ENCODE data around the gene TMEM237. TPM values are rescaled to one million over a fixed set of nuclear protein-coding genes. Genes with fewer than 3 reads are reported as not detected.

The TMEM237 gene
- total RNA-seq, 3 donors from 2014 or later (not counting 1 experiment from before 2014, with no cell fraction given): 2.8 to 3.9 (median 3.4) TPM

GRCh38 chr2:201631041-201631440 is 12.3 kb downstream of the TMEM237 start:
- Histone ChIP-seq H3K36me3 (ENCODE audit: control insufficient read depth, insufficient read depth, low read length) (peaks cover 4% of the 10 kb centered on the region), H3K27me3 (ENCODE audit: control insufficient read depth, insufficient read depth, low read length) (no peaks in the 10 kb centered on the region), H3K9me3 (ENCODE audit: control insufficient read depth, insufficient read depth, low read length) (no peaks in the 10 kb centered on the region), H3K4me1 (ENCODE audit: control insufficient read depth, insufficient read depth, low read length) (no peaks in the 10 kb centered on the region), H3K27ac (ENCODE audit: low read length) (no peak overlapping the region), H3K4me3 (ENCODE audit: low read length) (no peak overlapping the region)
- Mint-ChIP-seq H3K9me3 (no peaks in the 10 kb centered on the region), H3K27me3 (ENCODE audit: low read depth in 2 of 2) (no peaks in the 10 kb centered on the region), H3K27ac (no peak overlapping the region), H3K4me3 (no peak overlapping the region), H3K4me1 (peaks cover 0 to 6% of the 10 kb centered on the region in 2 donors), H3K36me3 (no peaks in the 10 kb centered on the region)
- ATAC-seq (no peak), DNase-seq (no peak)
- no peak for TF ChIP-seq CTCF (IDR thresholded peaks at IDR 0.05)
- intact Hi-C loops (cut with micrococcal nuclease): no loop called here
- over 99% methylated on average over 8 of the region's 8 CpGs for WGBS (ENCODE audit: insufficient coverage)

GRCh38 chr2:201630577-201630976 is 12.7 kb downstream of the TMEM237 start:
- H3K36me3 Mint-ChIP-seq: no peaks in the 10 kb centered on the region
- intact Hi-C loops (cut with micrococcal nuclease): no loop called here
- WGBS (ENCODE audit: insufficient coverage): 0% methylated on average over 1 of the region's 2 CpGs

GRCh38 chr2:201628545-201628944 is 14.8 kb downstream of the TMEM237 start:
- no peaks in the 10 kb centered on the region for H3K4me1 ChIP-seq (ENCODE audit: control insufficient read depth, insufficient read depth, low read length)
- 98% methylated on average over 2 of the region's 2 CpGs for WGBS (ENCODE audit: insufficient coverage)
- H3K27ac ChIP-seq (ENCODE audit: low read length): no peak overlapping the region
- no peak overlapping the region for H3K4me3 Mint-ChIP-seq
- no peak overlapping the region for H3K27ac Mint-ChIP-seq
- H3K9me3 ChIP-seq (ENCODE audit: control insufficient read depth, insufficient read depth, low read length): no peaks in the 10 kb centered on the region
- H3K27me3 Mint-ChIP-seq (ENCODE audit: low read depth in 2 of 2): no peaks in the 10 kb centered on the region
- no peak for TF ChIP-seq CTCF (IDR thresholded peaks at IDR 0.05)
- H3K4me3 ChIP-seq (ENCODE audit: low read length): no peak overlapping the region
- DNase-seq (no peak), ATAC-seq (no peak)
- no peaks in the 10 kb centered on the region for H3K27me3 ChIP-seq (ENCODE audit: control insufficient read depth, insufficient read depth, low read length)
- peaks cover 4% of the 10 kb centered on the region for H3K36me3 ChIP-seq (ENCODE audit: control insufficient read depth, insufficient read depth, low read length)
- no peaks in the 10 kb centered on the region for H3K9me3 Mint-ChIP-seq
- H3K4me1 Mint-ChIP-seq: peaks cover 0 to 6% of the 10 kb centered on the region in 2 donors
- no peaks in the 10 kb centered on the region for H3K36me3 Mint-ChIP-seq
- intact Hi-C loops (cut with micrococcal nuclease): no loop called here

More at GRCh38 chr2:201630577-201630976, 12.7 kb downstream of the TMEM237 start:
- Histone ChIP-seq H3K27me3 (ENCODE audit: control insufficient read depth, insufficient read depth, low read length) (no peaks in the 10 kb centered on the region), H3K36me3 (ENCODE audit: control insufficient read depth, insufficient read depth, low read length) (peaks cover 4% of the 10 kb centered on the region), H3K9me3 (ENCODE audit: control insufficient read depth, insufficient read depth, low read length) (no peaks in the 10 kb centered on the region), H3K4me3 (ENCODE audit: low read length) (no peak overlapping the region), H3K4me1 (ENCODE audit: control insufficient read depth, insufficient read depth, low read length) (no peaks in the 10 kb centered on the region), H3K27ac (ENCODE audit: low read length) (no peak overlapping the region)
- peak in 1 of 3 donors; percentile 54 for ATAC-seq
- no peak overlapping the region for H3K4me3 Mint-ChIP-seq
- no peaks in the 10 kb centered on the region for H3K27me3 Mint-ChIP-seq (ENCODE audit: low read depth in 2 of 2)
- no peak for TF ChIP-seq CTCF (IDR thresholded peaks at IDR 0.05)
- H3K27ac Mint-ChIP-seq: no peak overlapping the region
- no peak for DNase-seq
- no peaks in the 10 kb centered on the region for H3K9me3 Mint-ChIP-seq
- peaks cover 0 to 6% of the 10 kb centered on the region in 2 donors for H3K4me1 Mint-ChIP-seq

GRCh38 chr2:201622306-201622970 is 20.9 kb downstream of the TMEM237 start:
- no peaks in the 10 kb centered on the region for H3K36me3 ChIP-seq (ENCODE audit: control insufficient read depth, insufficient read depth, low read length)
- WGBS (ENCODE audit: insufficient coverage): 97% methylated on average over 5 of the region's 5 CpGs
- H3K27ac Mint-ChIP-seq: no peak overlapping the region
- H3K4me1 Mint-ChIP-seq: no peaks in the 10 kb centered on the region
- ATAC-seq (no peak), DNase-seq (no peak)
- no peak overlapping the region for H3K4me3 ChIP-seq (ENCODE audit: low read length)
- no peaks in the 10 kb centered on the region for H3K9me3 Mint-ChIP-seq
- intact Hi-C loops (cut with micrococcal nuclease): no loop called here
- peaks cover 0 to under 1% of the 10 kb centered on the region in 2 donors for H3K27me3 Mint-ChIP-seq (ENCODE audit: low read depth in 2 of 2)
- H3K36me3 Mint-ChIP-seq: no peaks in the 10 kb centered on the region
- no peaks in the 10 kb centered on the region for H3K9me3 ChIP-seq (ENCODE audit: control insufficient read depth, insufficient read depth, low read length)
- no peak for TF ChIP-seq CTCF (IDR thresholded peaks at IDR 0.05)
- H3K4me3 Mint-ChIP-seq: no peak overlapping the region
- no peak overlapping the region for H3K27ac ChIP-seq (ENCODE audit: low read length)
- H3K4me1 ChIP-seq (ENCODE audit: control insufficient read depth, insufficient read depth, low read length): no peaks in the 10 kb centered on the region
- H3K27me3 ChIP-seq (ENCODE audit: control insufficient read depth, insufficient read depth, low read length): no peaks in the 10 kb centered on the region

All from natural killer cell (primary cell).